ENCODE measurements around the gene PDILT. TPM values are rescaled to one million over a fixed set of nuclear protein-coding genes. Genes with fewer than 3 reads are reported as not detected.

PDILT gene
- total and polyA plus RNA-seq, 2 experiments from 2014 or later, result not detected

DNA sequence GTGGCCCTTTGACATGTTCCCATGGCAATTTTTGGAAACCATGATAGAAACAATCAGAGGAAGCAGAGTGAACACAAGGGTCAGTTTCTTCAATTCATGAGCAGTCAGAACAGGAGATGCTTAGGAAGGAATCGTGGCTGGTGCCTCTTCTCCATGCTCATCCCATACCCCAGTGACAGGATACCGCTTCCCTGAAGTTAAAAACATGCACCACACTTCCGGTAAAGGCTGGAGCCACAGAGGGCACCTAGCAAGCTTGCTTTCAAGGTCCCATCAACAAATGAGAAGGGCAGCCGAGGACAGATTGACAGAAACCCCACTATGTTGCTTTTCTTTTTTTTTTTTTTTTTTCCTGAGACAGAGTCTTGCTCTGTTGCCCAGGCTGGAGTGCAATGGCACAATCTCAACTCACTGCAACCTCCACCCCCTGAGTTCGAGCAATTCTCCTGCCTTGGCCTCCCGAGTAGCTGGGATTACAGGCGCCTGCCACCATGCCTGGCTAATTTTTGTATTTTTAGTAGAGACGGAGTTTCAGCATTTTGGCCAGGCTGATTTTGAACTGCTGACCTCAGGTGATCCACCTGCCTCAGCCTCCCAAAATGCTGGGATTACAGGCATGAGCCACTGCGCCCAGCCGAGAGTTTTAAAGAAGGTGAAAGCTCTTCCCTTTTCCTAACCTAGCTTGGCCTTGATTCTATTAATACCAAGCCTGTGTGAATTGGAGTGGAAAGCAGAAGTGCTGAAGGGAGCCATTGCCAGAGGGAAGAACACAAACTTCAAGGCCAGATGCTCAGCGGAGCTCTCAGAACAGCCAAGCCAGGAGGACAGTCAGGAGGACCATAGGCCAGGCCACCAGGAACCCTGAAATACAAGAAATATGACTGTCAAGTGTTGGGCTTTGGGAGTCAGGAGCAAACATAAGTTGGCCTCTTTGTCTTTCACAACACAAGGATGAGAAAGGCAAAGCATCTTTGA lies 93.8 kb downstream of the PDILT start (continued):
- TF ChIP-seq, protein P1, sequence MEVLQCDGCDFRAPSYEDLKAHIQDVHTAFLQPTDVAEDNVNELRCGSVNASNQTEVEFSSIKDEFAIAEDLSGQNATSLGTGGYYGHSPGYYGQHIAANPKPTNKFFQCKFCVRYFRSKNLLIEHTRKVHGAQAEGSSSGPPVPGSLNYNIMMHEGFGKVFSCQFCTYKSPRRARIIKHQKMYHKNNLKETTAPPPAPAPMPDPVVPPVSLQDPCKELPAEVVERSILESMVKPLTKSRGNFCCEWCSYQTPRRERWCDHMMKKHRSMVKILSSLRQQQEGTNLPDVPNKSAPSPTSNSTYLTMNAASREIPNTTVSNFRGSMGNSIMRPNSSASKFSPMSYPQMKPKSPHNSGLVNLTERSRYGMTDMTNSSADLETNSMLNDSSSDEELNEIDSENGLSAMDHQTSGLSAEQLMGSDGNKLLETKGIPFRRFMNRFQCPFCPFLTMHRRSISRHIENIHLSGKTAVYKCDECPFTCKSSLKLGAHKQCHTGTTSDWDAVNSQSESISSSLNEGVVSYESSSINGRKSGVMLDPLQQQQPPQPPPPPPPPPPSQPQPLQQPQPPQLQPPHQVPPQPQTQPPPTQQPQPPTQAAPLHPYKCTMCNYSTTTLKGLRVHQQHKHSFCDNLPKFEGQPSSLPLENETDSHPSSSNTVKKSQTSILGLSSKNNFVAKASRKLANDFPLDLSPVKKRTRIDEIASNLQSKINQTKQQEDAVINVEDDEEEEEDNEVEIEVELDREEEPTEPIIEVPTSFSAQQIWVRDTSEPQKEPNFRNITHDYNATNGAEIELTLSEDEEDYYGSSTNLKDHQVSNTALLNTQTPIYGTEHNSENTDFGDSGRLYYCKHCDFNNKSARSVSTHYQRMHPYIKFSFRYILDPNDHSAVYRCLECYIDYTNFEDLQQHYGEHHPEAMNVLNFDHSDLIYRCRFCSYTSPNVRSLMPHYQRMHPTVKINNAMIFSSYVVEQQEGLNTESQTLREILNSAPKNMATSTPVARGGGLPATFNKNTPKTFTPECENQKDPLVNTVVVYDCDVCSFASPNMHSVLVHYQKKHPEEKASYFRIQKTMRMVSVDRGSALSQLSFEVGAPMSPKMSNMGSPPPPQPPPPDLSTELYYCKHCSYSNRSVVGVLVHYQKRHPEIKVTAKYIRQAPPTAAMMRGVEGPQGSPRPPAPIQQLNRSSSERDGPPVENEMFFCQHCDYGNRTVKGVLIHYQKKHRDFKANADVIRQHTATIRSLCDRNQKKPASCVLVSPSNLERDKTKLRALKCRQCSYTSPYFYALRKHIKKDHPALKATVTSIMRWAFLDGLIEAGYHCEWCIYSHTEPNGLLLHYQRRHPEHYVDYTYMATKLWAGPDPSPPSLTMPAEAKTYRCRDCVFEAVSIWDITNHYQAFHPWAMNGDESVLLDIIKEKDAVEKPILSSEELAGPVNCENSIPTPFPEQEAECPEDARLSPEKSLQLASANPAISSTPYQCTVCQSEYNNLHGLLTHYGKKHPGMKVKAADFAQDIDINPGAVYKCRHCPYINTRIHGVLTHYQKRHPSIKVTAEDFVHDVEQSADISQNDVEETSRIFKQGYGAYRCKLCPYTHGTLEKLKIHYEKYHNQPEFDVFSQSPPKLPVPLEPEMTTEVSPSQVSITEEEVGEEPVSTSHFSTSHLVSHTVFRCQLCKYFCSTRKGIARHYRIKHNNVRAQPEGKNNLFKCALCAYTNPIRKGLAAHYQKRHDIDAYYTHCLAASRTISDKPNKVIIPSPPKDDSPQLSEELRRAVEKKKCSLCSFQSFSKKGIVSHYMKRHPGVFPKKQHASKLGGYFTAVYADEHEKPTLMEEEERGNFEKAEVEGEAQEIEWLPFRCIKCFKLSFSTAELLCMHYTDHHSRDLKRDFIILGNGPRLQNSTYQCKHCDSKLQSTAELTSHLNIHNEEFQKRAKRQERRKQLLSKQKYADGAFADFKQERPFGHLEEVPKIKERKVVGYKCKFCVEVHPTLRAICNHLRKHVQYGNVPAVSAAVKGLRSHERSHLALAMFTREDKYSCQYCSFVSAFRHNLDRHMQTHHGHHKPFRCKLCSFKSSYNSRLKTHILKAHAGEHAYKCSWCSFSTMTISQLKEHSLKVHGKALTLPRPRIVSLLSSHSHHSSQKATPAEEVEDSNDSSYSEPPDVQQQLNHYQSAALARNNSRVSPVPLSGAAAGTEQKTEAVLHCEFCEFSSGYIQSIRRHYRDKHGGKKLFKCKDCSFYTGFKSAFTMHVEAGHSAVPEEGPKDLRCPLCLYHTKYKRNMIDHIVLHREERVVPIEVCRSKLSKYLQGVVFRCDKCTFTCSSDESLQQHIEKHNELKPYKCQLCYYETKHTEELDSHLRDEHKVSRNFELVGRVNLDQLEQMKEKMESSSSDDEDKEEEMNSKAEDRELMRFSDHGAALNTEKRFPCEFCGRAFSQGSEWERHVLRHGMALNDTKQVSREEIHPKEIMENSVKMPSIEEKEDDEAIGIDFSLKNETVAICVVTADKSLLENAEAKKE (CRISPR knock-in tag; IDR thresholded peaks at IDR 0.05), result no peak

DNA sequence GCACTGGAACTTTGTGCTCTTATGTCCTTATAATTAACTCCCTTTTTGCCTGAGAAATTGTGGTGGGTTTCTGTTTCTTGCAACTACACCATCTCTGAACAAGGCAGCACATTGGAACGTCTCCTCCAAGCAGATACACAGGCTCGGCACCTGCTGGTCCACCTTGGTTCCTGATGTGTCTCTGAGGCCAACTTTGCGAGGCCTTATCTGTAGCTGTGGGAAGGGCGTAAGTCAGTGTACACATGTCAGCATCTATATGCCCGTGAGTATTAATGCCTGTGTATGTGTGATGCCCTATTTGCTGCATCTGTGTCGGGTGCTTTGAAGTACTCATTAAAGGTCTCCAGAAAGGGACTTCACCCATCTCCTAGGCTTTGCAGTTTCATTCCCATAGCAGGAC lies 94.8 kb downstream of the PDILT start:
- Histone ChIP-seq H3K9me2 (ENCODE audit: insufficient read depth) (peaks cover 5% of the 10 kb centered on the region), H3K4me3 (no peak overlapping the region), H3K4me2 (no peak overlapping the region), H3K36me3 (ENCODE audit: insufficient read depth) (no peaks in the 10 kb centered on the region), H3K27ac (ENCODE audit: low read depth) (no peak overlapping the region), H2AFZ (no peak overlapping the region), H3K79me2 (replicated peaks; ENCODE audit: insufficient read depth) (no peaks in the 10 kb centered on the region), H4K20me1 (replicated peaks; ENCODE audit: insufficient read depth) (no peaks in the 10 kb centered on the region), H3F3A (replicated peaks; ENCODE audit: low read depth) (no peaks in the 10 kb centered on the region), H3K4me1 (ENCODE audit: insufficient read depth) (no peaks in the 10 kb centered on the region), H3K27me3 (ENCODE audit: insufficient read depth) (no peaks in the 10 kb centered on the region)
- no peak overlapping the region for H3K4me3 Mint-ChIP-seq
- H3K27me3 Mint-ChIP-seq (ENCODE audit: insufficient read depth, low read depth, poor library complexity), result peaks cover 2% of the 10 kb centered on the region
- DNase-seq (ENCODE audit: low spot score) (no peak), ATAC-seq (no peak)
- no peak for TF ChIP-seq ZNF331 (CRISPR knock-in tag; IDR thresholded peaks at IDR 0.05; ENCODE audit: low read depth)
- TF ChIP-seq STAT1 (IDR thresholded peaks at IDR 0.05; ENCODE audit: unreplicated experiment), result no peak
- no peak for TF ChIP-seq EZH2 (IDR thresholded peaks at IDR 0.05; ENCODE audit: low read depth, unreplicated experiment)
- no peaks in the 10 kb centered on the region for H3K36me3 Mint-ChIP-seq (ENCODE audit: low read depth)
- H3K27ac Mint-ChIP-seq, result no peak overlapping the region
- H3K4me1 Mint-ChIP-seq, result no peaks in the 10 kb centered on the region
- no peaks in the 10 kb centered on the region for H3K9me3 Mint-ChIP-seq

Other genes starting within 250 kb of the PDILT start
- not detected in 2 replicates for gene GP2, start 77.2 kb downstream of the PDILT start, total RNA-seq (2014; rRNA removed; shearing (Covaris generic))
- not detected in 2 replicates for gene GP2, start 77.2 kb downstream of the PDILT start, polyA plus RNA-seq (2016; fragmentation: Nextera tagmentation; extraction: Ambion mirVana)
- gene UMOD, start 52.0 kb downstream of the PDILT start, total RNA-seq (2014; rRNA removed; shearing (Covaris generic)), result not detected in 2 replicates
- gene UMOD, start 52.0 kb downstream of the PDILT start, polyA plus RNA-seq (2016; fragmentation: Nextera tagmentation; extraction: Ambion mirVana), result not detected in 2 replicates
- gene ACSM5, start 4.8 kb upstream of the PDILT start, total RNA-seq (2014; rRNA removed; shearing (Covaris generic)), result not detected in 2 replicates
- gene ACSM5, start 4.8 kb upstream of the PDILT start, polyA plus RNA-seq (2016; fragmentation: Nextera tagmentation; extraction: Ambion mirVana), result not detected in 2 replicates
- gene ACSM2A, start 46.8 kb upstream of the PDILT start, total RNA-seq (2014; rRNA removed; shearing (Covaris generic)), result not detected in 2 replicates
- not detected in 2 replicates for gene ACSM2A, start 46.8 kb upstream of the PDILT start, polyA plus RNA-seq (2016; fragmentation: Nextera tagmentation; extraction: Ambion mirVana)
- not detected in 2 replicates for gene ACSM2B, start 171.6 kb upstream of the PDILT start, total RNA-seq (2014; rRNA removed; shearing (Covaris generic))
- not detected in 2 replicates for gene ACSM2B, start 171.6 kb upstream of the PDILT start, polyA plus RNA-seq (2016; fragmentation: Nextera tagmentation; extraction: Ambion mirVana)